Psoas muscle (tissue), 8 donors: Measurements from ENCODE around the gene AREL1. TPM values are rescaled to one million over a fixed set of nuclear protein-coding genes. Genes with fewer than 3 reads are reported as not detected.

ENCODE experiments used
- ATAC-seq, 4 donors: fragments of 200-7000 bp; cut with Tn5 transposase; one replicate each; pipeline ENCODE4 v1.9.1; 2020; ENCODE audit warnings: moderate library complexity in 3 of 4, mild to moderate bottlenecking in 2 of 4
- DNase-seq, 2 donors: peaks; one replicate each; pipeline ENCODE4 v3.0.0-alpha.2; 2020
- H3K27ac ChIP-seq: fragments of 200-600 bp; one replicate; pipeline ENCODE4 v1.8.0; 2022
- H3K27me3 ChIP-seq, 3 donors: fragments of 200-600 bp in 1 of 3; one replicate each; pipeline versions ENCODE4 v1.6.1 to v1.8.0; 2013 to 2022; ENCODE audit warnings: low read length in 2 of 3, mild to moderate bottlenecking in 2 of 3, moderate library complexity in 1 of 3; ENCODE audit not compliant: insufficient read depth in 3 of 3
- H3K36me3 ChIP-seq, 2 donors: fragments of 200-600 bp in 1 of 2; one replicate each; pipeline versions ENCODE4 v1.6.1 to v1.8.0; 2013 to 2022; ENCODE audit warnings: low read depth in 1 of 2, mild to moderate bottlenecking in 1 of 2, moderate library complexity in 1 of 2; ENCODE audit not compliant: insufficient read depth in 1 of 2
- H3K4me1 ChIP-seq: fragments of 200-600 bp; one replicate; pipeline ENCODE4 v1.8.0; 2022
- H3K4me3 ChIP-seq: fragments of 200-600 bp; one replicate; pipeline ENCODE4 v1.8.0; 2022; ENCODE audit warnings: mild to moderate bottlenecking
- H3K9me3 ChIP-seq: fragments of 200-600 bp; one replicate; pipeline ENCODE4 v1.8.0; 2022
- CTCF ChIP-seq: fragments of 200-600 bp; IDR thresholded peaks from one replicate; pipeline ENCODE4 v1.8.0; 2022; ENCODE audit warnings: antibody characterized with exemption
- WGBS, 3 donors: extraction: QIAGEN DNeasy Blood & Tissue Kit; methylation state at CpG; one replicate each; pipeline versions ENCODE4 v1.1.6 to v1.1.7; 2013; 5-methylcytosine and 5-hydroxymethylcytosine counted together
- intact Hi-C, 2 donors: fragments of 100-400 bp; cut with DNase I; formaldehyde crosslinking; loops; one replicate each; pipeline versions ENCODE4 v1.11.0 to v1.14.2; 2022
- polyA plus RNA-seq, 3 donors: library from polyadenylated mRNA; stranded (reverse); fragments of 200-250 nt; gene quantifications; one replicate each; pipeline ENCODE4 v1.2.3, GENCODE V29; 2013
- total RNA-seq, 4 donors: library from RNA; stranded (reverse); fragmentation: NEBNext Ultra II Directional in 2 of 4; extraction: Animal tissue kit (Norgen Biotek cat#: 25700) in 2 of 4; gene quantifications; one replicate each; pipeline versions ENCODE4 v1.2.1 to v1.2.4, GENCODE V29; 2021 to 2023
- donor health status: healthy with polysubstance abuse.
- donor health status: DM: no; HTN: no; CAD: no; lungs with moderate emphysema.
- donor health status: Bipolar disorder and iron deficiency.
- donor health status: healthy.
- donor health status: DM: yes; HTN: yes; CAD: no.
- donor health status: DM: no; HTN: no; CAD: no.
- donor health status: DM: no; HTN: no; CAD: no.
- donor health status: DM: yes; HTN: yes; CAD: no.

Gene AREL1
- total and polyA plus RNA-seq, 7 donors = 8.5 to 24.6 (median 15.4) TPM

DNA sequence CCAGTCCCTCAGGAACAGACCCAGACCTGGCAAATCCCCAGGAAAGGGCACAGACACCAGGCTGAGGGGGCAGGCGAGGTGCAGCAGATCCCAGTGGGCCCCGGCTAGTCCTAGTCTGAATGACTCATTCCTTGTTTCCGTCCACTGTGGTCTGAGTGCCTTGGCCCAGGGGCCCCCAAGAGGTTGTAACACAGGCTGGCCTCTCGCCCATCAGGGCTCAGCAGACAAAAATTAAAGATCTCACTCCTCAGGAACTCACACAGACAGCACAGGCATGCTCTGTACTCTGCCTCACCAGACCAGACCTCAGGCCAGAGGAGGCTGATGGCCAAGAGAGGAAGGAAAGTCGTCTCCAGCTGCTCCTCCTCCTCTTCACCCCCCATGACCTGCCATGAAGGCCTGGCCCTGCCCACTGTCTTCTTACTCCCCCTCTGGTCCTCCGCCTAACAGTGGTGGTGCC lies 93.2 kb downstream of the AREL1 start:
- ATAC-seq (peak; percentile 70 to 82 (median 74)), DNase-seq (peak; percentile 91 to 93)
- Histone ChIP-seq H3K4me3 (no peak overlapping the region), H3K9me3 (no peaks in the 10 kb centered on the region), H3K27me3 (peaks cover 0 to 2% (median 0%) of the 10 kb centered on the region in 3 donors), H3K36me3 (no peaks in the 10 kb centered on the region), H3K27ac (peak overlapping the region; percentile 64), H3K4me1 (no peaks in the 10 kb centered on the region)
- intact Hi-C loops = no loop called here
- WGBS, 3 donors = 50 to 61% (median 57%) methylated on average over 6 of the region's 6 CpGs
- no peak for TF ChIP-seq CTCF

GRCh38 chr14:74618078-74618952 lies 94.6 kb downstream of the AREL1 start:
- DNase-seq (peak in 1 of 2 donors; percentile 53), ATAC-seq (peak in 1 of 4 donors; percentile 21)
- Histone ChIP-seq H3K27me3 (peaks cover 0 to 2% (median 0%) of the 10 kb centered on the region in 3 donors), H3K4me3 (no peak overlapping the region), H3K27ac (peak overlapping the region; percentile 64), H3K36me3 (no peaks in the 10 kb centered on the region), H3K9me3 (no peaks in the 10 kb centered on the region), H3K4me1 (no peaks in the 10 kb centered on the region)
- intact Hi-C loops = no loop called here
- no peak for TF ChIP-seq CTCF
- WGBS, 3 donors = 63 to 70% (median 67%) methylated on average over 10 of the region's 10 CpGs

- intact Hi-C loops = no loop called here
- ATAC-seq = no peak
- TF ChIP-seq CTCF = no peak
Observed at GRCh38 chr14:74616996-74617700, 95.7 kb downstream of the AREL1 start.

DNA sequence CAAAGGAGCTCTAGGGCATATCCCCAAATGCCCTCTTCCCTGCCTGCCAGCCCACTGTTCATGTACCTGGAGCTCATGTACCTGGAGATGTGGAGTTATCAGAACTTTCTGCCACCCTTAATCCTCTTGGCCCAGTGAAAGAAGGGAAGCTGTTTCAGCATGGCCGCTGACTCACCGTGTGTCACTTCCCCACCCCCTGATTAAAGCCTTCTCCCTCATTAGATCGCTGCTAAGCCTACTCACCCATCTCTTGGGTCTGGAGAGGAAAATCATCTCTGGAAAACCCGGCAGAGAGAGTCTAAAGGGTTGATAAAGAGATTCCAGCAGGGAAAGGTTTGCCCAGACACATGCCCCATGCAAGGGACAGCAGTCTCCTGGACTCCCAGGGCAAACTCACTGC lies 96.4 kb downstream of the AREL1 start:
- Histone ChIP-seq H3K27me3 (peaks cover 0 to 10% (median under 1%) of the 10 kb centered on the region in 3 donors), H3K4me1 (peaks cover 4% of the 10 kb centered on the region), H3K36me3 (no peaks in the 10 kb centered on the region), H3K9me3 (no peaks in the 10 kb centered on the region), H3K27ac (peak overlapping the region; percentile 23), H3K4me3 (no peak overlapping the region)
- 52 to 69% (median 59%) methylated on average over 4 of the region's 4 CpGs for WGBS, 3 donors
- TF ChIP-seq CTCF = no peak
- DNase-seq (peak in 1 of 2 donors; percentile 44), ATAC-seq (no peak)
- intact Hi-C loops = no loop called here

More at GRCh38 chr14:74616996-74617700, 95.7 kb downstream of the AREL1 start:
- Histone ChIP-seq H3K27ac (peak overlapping the region; percentile 23), H3K4me3 (no peak overlapping the region), H3K9me3 (no peaks in the 10 kb centered on the region), H3K4me1 (no peaks in the 10 kb centered on the region), H3K27me3 (peaks cover 0 to 3% (median 0%) of the 10 kb centered on the region in 3 donors), H3K36me3 (no peaks in the 10 kb centered on the region)
- peak in 1 of 2 donors; percentile 37 for DNase-seq
- WGBS, 3 donors = 86 to 88% (median 86%) methylated on average over 13 of the region's 13 CpGs
